Stimulated activated CD4-positive, alpha-beta T cell treated with anti-CD3 and anti-CD28 coated beads, Interleukin-15, amount 100 ng/mL, for 48 hours (primary cell): ENCODE measurements around the gene TMEM260.
"Not testable (repeated sequence)": the region's sequence is repeated elsewhere in the genome, so short reads cannot be mapped to it uniquely, and the experiment has no call there.

Source experiments
- DNase-seq, 2 donors: peaks; one replicate each; pipeline ENCODE4 v3.0.0-alpha.2; 2020; ENCODE audit warnings: low read depth in 2 of 2

TMEM260 gene

DNA sequence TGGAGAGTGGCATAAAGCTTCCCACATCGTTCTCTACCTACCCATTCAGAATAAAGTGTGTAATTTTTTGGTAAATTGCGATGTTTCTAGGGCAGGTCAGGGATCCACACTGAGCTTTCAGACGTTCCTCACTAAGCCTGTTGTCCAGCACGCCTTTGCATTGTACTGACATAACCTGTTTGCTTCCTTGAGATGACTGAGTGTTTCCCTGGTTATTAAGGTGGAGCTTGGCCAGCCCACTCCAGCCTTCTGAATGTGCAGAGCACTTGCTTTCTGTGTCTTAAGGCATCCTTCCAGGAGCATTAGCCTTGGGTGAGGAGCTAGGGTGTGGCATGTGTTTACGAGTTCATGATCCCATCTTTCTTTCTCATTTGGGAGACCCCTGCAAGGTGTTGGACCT lies 96.4 kb downstream of the TMEM260 start:
- DNase-seq: no peak

DNA sequence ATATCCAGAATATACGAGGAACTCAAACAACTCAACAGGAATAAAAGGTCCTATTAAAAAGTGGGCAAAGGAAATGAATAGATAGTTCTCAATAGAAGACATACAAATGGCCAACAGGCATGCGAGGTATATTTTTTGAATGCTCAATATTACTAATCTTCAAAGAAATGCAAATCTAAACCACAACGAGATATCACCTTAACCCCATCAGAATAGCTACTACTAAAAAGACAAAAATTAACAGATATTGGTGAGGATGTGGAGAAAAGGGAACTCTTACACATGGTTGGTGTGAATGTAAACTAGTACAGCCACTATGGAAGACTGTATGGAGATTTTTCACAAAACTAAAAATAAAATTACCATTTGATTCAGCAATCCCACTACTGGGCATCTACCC lies 99.2 kb downstream of the TMEM260 start:
- no peak for DNase-seq

DNA sequence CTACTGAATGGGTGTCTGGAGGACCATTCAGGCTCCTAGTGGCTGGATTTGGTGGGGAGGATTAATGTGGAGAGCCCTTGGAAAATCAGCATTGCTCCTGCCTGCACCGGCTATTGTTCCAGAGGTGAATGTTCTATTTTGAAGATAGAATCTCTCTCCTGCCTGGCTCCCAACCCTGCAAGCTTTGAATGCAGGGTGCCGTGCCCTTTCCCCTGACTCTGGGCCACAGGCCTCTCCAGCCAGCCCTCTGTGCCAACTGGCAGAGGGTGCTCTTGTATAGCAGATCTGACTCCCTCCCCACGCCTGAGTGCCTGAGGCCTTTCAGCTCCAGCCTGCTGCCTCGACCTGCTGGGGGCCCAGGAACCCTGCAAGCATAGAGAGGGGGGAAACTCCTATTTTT lies 106.8 kb downstream of the TMEM260 start:
- DNase-seq: no peak

DNA sequence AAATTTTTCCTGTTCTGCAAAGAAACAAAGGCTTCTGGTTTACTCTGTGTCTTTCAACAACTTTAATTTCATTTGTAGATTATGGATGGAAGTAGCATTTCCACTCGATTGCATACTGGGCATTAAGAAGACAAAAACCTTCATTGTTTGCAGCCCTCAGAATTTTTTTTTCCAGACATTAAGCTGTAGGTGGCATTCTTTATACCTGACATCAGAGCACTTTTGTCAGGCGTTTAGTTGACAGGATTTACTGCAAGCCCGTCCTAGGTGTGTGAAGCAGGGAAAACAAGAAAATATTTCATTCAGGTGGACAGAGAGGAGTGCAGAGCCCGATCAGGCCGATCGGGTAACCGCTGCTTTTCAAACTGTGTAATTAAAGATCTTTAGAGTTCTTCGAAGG lies 107.5 kb downstream of the TMEM260 start:
- DNase-seq: no peak

DNA sequence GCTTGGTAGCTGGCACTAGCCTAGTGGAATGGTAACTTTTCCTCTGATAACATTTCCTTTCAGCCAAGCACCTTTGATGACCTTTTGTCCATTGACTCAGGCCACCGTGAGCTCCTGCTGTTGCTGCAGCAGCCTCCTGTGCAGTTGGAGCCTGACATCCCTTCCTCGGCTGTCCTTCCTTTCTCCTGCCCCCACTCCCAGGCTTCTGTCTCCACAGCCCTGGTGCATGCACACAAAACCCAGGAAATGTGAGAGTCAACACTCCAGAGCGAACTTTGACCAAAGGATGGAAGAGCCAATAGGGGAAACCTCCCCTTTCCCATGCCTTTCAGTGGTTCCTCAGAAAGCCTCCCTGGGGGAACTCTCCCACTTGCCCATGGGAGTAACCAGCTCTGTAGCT lies 115.0 kb downstream of the TMEM260 start:
- DNase-seq: no peak

DNA sequence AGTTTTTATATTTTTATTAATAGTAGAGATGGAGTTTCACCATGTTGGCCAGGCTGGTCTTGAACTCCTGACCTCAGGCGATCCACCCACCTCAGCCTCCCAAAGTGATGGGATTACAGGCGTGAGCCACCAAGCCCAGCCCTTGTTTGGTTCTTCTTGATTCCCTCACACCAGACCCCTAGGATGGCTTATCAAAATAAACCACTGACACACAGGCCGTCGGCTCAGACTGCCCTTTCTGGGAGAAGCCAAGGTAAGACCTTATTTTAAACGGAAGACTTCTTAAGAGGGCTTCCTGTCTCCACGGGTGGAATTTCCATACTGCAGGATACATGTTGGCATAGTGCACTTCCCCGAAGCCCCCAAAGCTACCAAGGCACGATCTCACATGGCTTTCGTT lies 115.6 kb downstream of the TMEM260 start:
- DNase-seq: not testable (repeated sequence)
